ENCODE results near the gene KSR1. TPM values are rescaled to one million over a fixed set of nuclear protein-coding genes. Genes with fewer than 3 reads are reported as not detected.
A peak's percentile ranks its signal among the peaks of the same experiment; 100 is the strongest.

KSR1 gene
- total and polyA plus RNA-seq, 2 experiments from 2014 or later, result 0.98 to 2.5 TPM

- WGBS, 2 experiments (ENCODE audit: low coverage in 1 of 2, low lambda C conversion rate in 2 of 2, missing lambda C conversion rate in 2 of 2), result 57 to 61% methylated on average over 15 of the region's 15 CpGs
- Histone ChIP-seq H3K4me2 (ENCODE audit: unreplicated experiment) (no peak overlapping the region), H3K27me3 (replicated peaks; ENCODE audit: insufficient read depth) (no peaks in the 10 kb centered on the region), H3K9ac (no peak overlapping the region), H3K9me3 (ENCODE audit: low read depth) (no peaks in the 10 kb centered on the region), H3K4me3 (no peak overlapping the region), H3K27ac (no peak overlapping the region), H3K4me1 (ENCODE audit: insufficient read depth) (no peaks in the 10 kb centered on the region), H2AFZ (no peak overlapping the region), H4K20me1 (ENCODE audit: insufficient read depth) (no peaks in the 10 kb centered on the region), H3F3A (ENCODE audit: insufficient read depth) (no peaks in the 10 kb centered on the region), H3K36me3 (ENCODE audit: low read depth) (no peaks in the 10 kb centered on the region), H3K9me2 (ENCODE audit: insufficient read depth) (no peaks in the 10 kb centered on the region), H3K79me2 (ENCODE audit: insufficient read depth) (no peaks in the 10 kb centered on the region)
- TF ChIP-seq EZH2 (IDR thresholded peaks at IDR 0.05; ENCODE audit: insufficient read depth, poor library complexity, severe bottlenecking), result no peak
- TF ChIP-seq EZH2phosphoT487 (IDR thresholded peaks at IDR 0.05; ENCODE audit: insufficient read depth, low read depth), result no peak
- peak; percentile 76 for DNase-seq
- in situ Hi-C loops (cut with MboI), result loop anchor here (10.0 kb wide), 2 partner anchors 268 to 368 kb away; no protein-coding TSS in a partner anchor
Observed at GRCh38 chr17:27602721-27603420, 146.6 kb downstream of the KSR1 start.

GRCh38 chr17:27603421-27603770 lies 147.1 kb downstream of the KSR1 start:
- Histone ChIP-seq H3K27ac (no peak overlapping the region), H3K27me3 (replicated peaks; ENCODE audit: insufficient read depth) (no peaks in the 10 kb centered on the region), H3K79me2 (ENCODE audit: insufficient read depth) (no peaks in the 10 kb centered on the region), H3K4me2 (ENCODE audit: unreplicated experiment) (no peak overlapping the region), H4K20me1 (ENCODE audit: insufficient read depth) (no peaks in the 10 kb centered on the region), H3K9me2 (ENCODE audit: insufficient read depth) (no peaks in the 10 kb centered on the region), H3F3A (ENCODE audit: insufficient read depth) (no peaks in the 10 kb centered on the region), H3K4me3 (no peak overlapping the region), H3K9me3 (ENCODE audit: low read depth) (no peaks in the 10 kb centered on the region), H3K9ac (no peak overlapping the region), H2AFZ (no peak overlapping the region), H3K4me1 (ENCODE audit: insufficient read depth) (no peaks in the 10 kb centered on the region), H3K36me3 (ENCODE audit: low read depth) (no peaks in the 10 kb centered on the region)
- no peak for DNase-seq
- in situ Hi-C loops (cut with MboI), result loop anchor here (10.0 kb wide), 2 partner anchors 269 to 369 kb away; no protein-coding TSS in a partner anchor
- TF ChIP-seq EZH2phosphoT487 (IDR thresholded peaks at IDR 0.05; ENCODE audit: insufficient read depth, low read depth) (no peak), EZH2 (IDR thresholded peaks at IDR 0.05; ENCODE audit: insufficient read depth, poor library complexity, severe bottlenecking) (no peak)
- 58 to 72% methylated on average over 2 of the region's 2 CpGs for WGBS, 2 experiments (ENCODE audit: low coverage in 1 of 2, low lambda C conversion rate in 2 of 2, missing lambda C conversion rate in 2 of 2)

- H3F3A ChIP-seq (ENCODE audit: insufficient read depth), result no peaks in the 10 kb centered on the region
- H3K4me1 ChIP-seq (ENCODE audit: insufficient read depth), result no peaks in the 10 kb centered on the region
- H3K9me2 ChIP-seq (ENCODE audit: insufficient read depth), result no peaks in the 10 kb centered on the region
- in situ Hi-C loops (cut with MboI), result loop anchor here (10.0 kb wide), 2 partner anchors 269 to 369 kb away; no protein-coding TSS in a partner anchor
- no peak overlapping the region for H3K9ac ChIP-seq
- H3K9me3 ChIP-seq (ENCODE audit: low read depth), result no peaks in the 10 kb centered on the region
- no peaks in the 10 kb centered on the region for H3K79me2 ChIP-seq (ENCODE audit: insufficient read depth)
- H3K36me3 ChIP-seq (ENCODE audit: low read depth), result no peaks in the 10 kb centered on the region
- WGBS, 2 experiments (ENCODE audit: low coverage in 1 of 2, low lambda C conversion rate in 2 of 2, missing lambda C conversion rate in 2 of 2), result 95 to 96% methylated on average over 22 of the region's 22 CpGs
- no peak overlapping the region for H3K4me2 ChIP-seq (ENCODE audit: unreplicated experiment)
- no peak overlapping the region for H2AFZ ChIP-seq
- no peak for DNase-seq
- H3K27ac ChIP-seq, result no peak overlapping the region
- H3K4me3 ChIP-seq, result no peak overlapping the region
- H3K27me3 ChIP-seq (replicated peaks; ENCODE audit: insufficient read depth), result no peaks in the 10 kb centered on the region
- no peak for TF ChIP-seq EZH2phosphoT487 (IDR thresholded peaks at IDR 0.05; ENCODE audit: insufficient read depth, low read depth)
- H4K20me1 ChIP-seq (ENCODE audit: insufficient read depth), result no peaks in the 10 kb centered on the region
Observed at GRCh38 chr17:27603880-27604794, 147.9 kb downstream of the KSR1 start.

GRCh38 chr17:27605409-27605808 lies 149.2 kb downstream of the KSR1 start:
- Histone ChIP-seq H3K9ac (no peak overlapping the region), H3K4me3 (no peak overlapping the region), H3K27me3 (replicated peaks; ENCODE audit: insufficient read depth) (no peaks in the 10 kb centered on the region), H3K79me2 (ENCODE audit: insufficient read depth) (no peaks in the 10 kb centered on the region), H3K9me3 (ENCODE audit: low read depth) (no peaks in the 10 kb centered on the region), H3K4me2 (ENCODE audit: unreplicated experiment) (no peak overlapping the region), H3K9me2 (ENCODE audit: insufficient read depth) (no peaks in the 10 kb centered on the region), H2AFZ (no peak overlapping the region), H3F3A (ENCODE audit: insufficient read depth) (no peaks in the 10 kb centered on the region), H4K20me1 (ENCODE audit: insufficient read depth) (no peaks in the 10 kb centered on the region), H3K36me3 (ENCODE audit: low read depth) (no peaks in the 10 kb centered on the region), H3K27ac (no peak overlapping the region), H3K4me1 (ENCODE audit: insufficient read depth) (no peaks in the 10 kb centered on the region)
- DNase-seq, result no peak
- TF ChIP-seq EZH2 (IDR thresholded peaks at IDR 0.05; ENCODE audit: insufficient read depth, poor library complexity, severe bottlenecking) (no peak), EZH2phosphoT487 (IDR thresholded peaks at IDR 0.05; ENCODE audit: insufficient read depth, low read depth) (no peak)
- in situ Hi-C loops (cut with MboI), result loop anchor here (10.0 kb wide), 2 partner anchors 271 to 371 kb away; no protein-coding TSS in a partner anchor
- WGBS, 2 experiments (ENCODE audit: low coverage in 1 of 2, low lambda C conversion rate in 2 of 2, missing lambda C conversion rate in 2 of 2), result 93 to 96% methylated on average over 17 to 25 of the region's 25 CpGs

Data from GM23248 (cell line).